Left ventricle myocardium inferior (tissue), 1 donor: ENCODE results near the gene FGF16. TPM values are rescaled to one million over a fixed set of nuclear protein-coding genes. Genes with fewer than 3 reads are reported as not detected.

Experiments
- DNase-seq: peaks from one replicate; pipeline ENCODE4 v3.0.0-alpha.2; 2020
- H3K27ac ChIP-seq: fragments of 200-600 bp; replicated peaks from 2 replicates; pipeline ENCODE4 v1.8.0; 2021
- H3K27me3 ChIP-seq: fragments of 200-600 bp; 2 replicates; pipeline ENCODE4 v1.8.0; 2021; ENCODE audit warnings: low read depth
- H3K36me3 ChIP-seq: fragments of 200-600 bp; 2 replicates; pipeline ENCODE4 v1.8.0; 2021
- H3K4me1 ChIP-seq: fragments of 200-600 bp; 2 replicates; pipeline ENCODE4 v1.8.0; 2021
- H3K4me3 ChIP-seq: fragments of 200-600 bp; 2 replicates; pipeline ENCODE4 v1.8.0; 2021; ENCODE audit warnings: mild to moderate bottlenecking, moderate library complexity
- H3K9me3 ChIP-seq: fragments of 200-600 bp; replicated peaks from 2 replicates; pipeline ENCODE4 v1.8.0; 2021
- CTCF ChIP-seq: fragments of 200-600 bp; IDR thresholded peaks from 2 replicates; pipeline ENCODE4 v1.8.0; 2021; ENCODE audit warnings: antibody characterized with exemption, mild to moderate bottlenecking, borderline replicate concordance
- intact Hi-C: fragments of 100-400 bp; cut with micrococcal nuclease; formaldehyde crosslinking; loops from one replicate; pipeline ENCODE4 v1.11.0; 2022
- total RNA-seq: library from RNA; stranded (reverse); fragmentation: NEBNext Ultra II Directional; extraction: Animal tissue kit (Norgen Biotek cat#: 25700); gene quantifications from one replicate; pipeline ENCODE4 v1.2.1, GENCODE V29; 2021
- donor health status: DM: no; HTN: yes; CAD: no; lungs with severe emphysema.

Gene FGF16
- total RNA-seq, 1 donor from 2014 or later = 0.14 TPM

GRCh38 chrX:77431227-77431626 lies 16.0 kb upstream of the FGF16 start:
- H3K27me3 ChIP-seq = no peaks in the 10 kb centered on the region
- H3K27ac ChIP-seq = no peak overlapping the region
- no peak for DNase-seq
- no peak overlapping the region for H3K4me3 ChIP-seq
- no peaks in the 10 kb centered on the region for H3K36me3 ChIP-seq
- no peak for TF ChIP-seq CTCF
- intact Hi-C loops = no loop called here
- H3K9me3 ChIP-seq = no peaks in the 10 kb centered on the region
- no peaks in the 10 kb centered on the region for H3K4me1 ChIP-seq

GRCh38 chrX:77433001-77433400 lies 14.2 kb upstream of the FGF16 start:
- no peak overlapping the region for H3K4me3 ChIP-seq
- no peaks in the 10 kb centered on the region for H3K36me3 ChIP-seq
- no peak overlapping the region for H3K27ac ChIP-seq
- H3K9me3 ChIP-seq = no peaks in the 10 kb centered on the region
- no peak for TF ChIP-seq CTCF
- DNase-seq = no peak
- no peaks in the 10 kb centered on the region for H3K4me1 ChIP-seq
- H3K27me3 ChIP-seq = no peaks in the 10 kb centered on the region
- intact Hi-C loops = no loop called here

GRCh38 chrX:77434962-77435361 lies 12.2 kb upstream of the FGF16 start:
- intact Hi-C loops = no loop called here
- no peaks in the 10 kb centered on the region for H3K36me3 ChIP-seq
- H3K9me3 ChIP-seq = no peaks in the 10 kb centered on the region
- TF ChIP-seq CTCF = no peak
- no peak for DNase-seq
- H3K4me3 ChIP-seq = no peak overlapping the region
- no peaks in the 10 kb centered on the region for H3K4me1 ChIP-seq
- no peaks in the 10 kb centered on the region for H3K27me3 ChIP-seq
- H3K27ac ChIP-seq = no peak overlapping the region

- no peak for DNase-seq
- intact Hi-C loops = no loop called here
- no peak overlapping the region for H3K4me3 ChIP-seq
- no peak for TF ChIP-seq CTCF
- no peaks in the 10 kb centered on the region for H3K36me3 ChIP-seq
- no peaks in the 10 kb centered on the region for H3K9me3 ChIP-seq
- H3K27ac ChIP-seq = no peak overlapping the region
- H3K27me3 ChIP-seq = no peaks in the 10 kb centered on the region
- no peaks in the 10 kb centered on the region for H3K4me1 ChIP-seq
Observed at GRCh38 chrX:77436271-77436670, 10.9 kb upstream of the FGF16 start.

- H3K9me3 ChIP-seq = no peaks in the 10 kb centered on the region
- no peak overlapping the region for H3K4me3 ChIP-seq
- DNase-seq = no peak
- intact Hi-C loops = no loop called here
- TF ChIP-seq CTCF = no peak
- H3K36me3 ChIP-seq = no peaks in the 10 kb centered on the region
- no peaks in the 10 kb centered on the region for H3K4me1 ChIP-seq
- H3K27me3 ChIP-seq = no peaks in the 10 kb centered on the region
- H3K27ac ChIP-seq = no peak overlapping the region
Observed at GRCh38 chrX:77436682-77437081, 10.5 kb upstream of the FGF16 start.

- no peaks in the 10 kb centered on the region for H3K4me1 ChIP-seq
- intact Hi-C loops = no loop called here
- no peak overlapping the region for H3K27ac ChIP-seq
- no peak for TF ChIP-seq CTCF
- no peaks in the 10 kb centered on the region for H3K27me3 ChIP-seq
- DNase-seq = no peak
- H3K36me3 ChIP-seq = no peaks in the 10 kb centered on the region
- no peaks in the 10 kb centered on the region for H3K9me3 ChIP-seq
- no peak overlapping the region for H3K4me3 ChIP-seq
Observed at GRCh38 chrX:77440330-77440729, 6.9 kb upstream of the FGF16 start.
